Brain microvascular endothelial cell (primary cell): ENCODE results near the gene CYP4A11.
"Not testable (repeated sequence)": the region's sequence is repeated elsewhere in the genome, so short reads cannot be mapped to it uniquely, and the experiment has no call there.

Experiments used
- DNase-seq: peaks from one replicate; pipeline ENCODE4 v3.0.0-alpha.2; 2020
- H3K27ac ChIP-seq: fragments of 250-450 bp; sonication (Bioruptor Pico); 2 replicates; pipeline ENCODE4 v1.5.1; 2020; ENCODE audit warnings: mild to moderate bottlenecking, moderate library complexity
- H3K27me3 ChIP-seq: fragments of 250-450 bp; sonication (Bioruptor Pico); replicated peaks from 2 replicates; pipeline ENCODE4 v1.5.1; 2020; ENCODE audit warnings: mild to moderate bottlenecking
- H3K36me3 ChIP-seq: fragments of 250-450 bp; sonication (Bioruptor Pico); replicated peaks from 2 replicates; pipeline ENCODE4 v1.5.1; 2020; ENCODE audit warnings: mild to moderate bottlenecking
- H3K4me3 ChIP-seq: 2 replicates; pipeline ENCODE4 v1.5.1; 2011; ENCODE audit warnings: low read depth, mild to moderate bottlenecking, control low read depth, low read length, moderate library complexity
- CTCF ChIP-seq: IDR thresholded peaks from 2 replicates; pipeline ENCODE4 v1.5.1; 2011; ENCODE audit warnings: low read depth, mild to moderate bottlenecking, moderate library complexity, low read length, control low read depth, inconsistent platforms; ENCODE audit errors: missing control alignments
- in situ Hi-C: cut with HindIII; loops from 2 replicates; pipeline ENCODE4 v1.10.0; 2017; ENCODE audit warnings: low sequenced_read_pairs, low pct_ligation_motif_present

Gene CYP4A11

DNA sequence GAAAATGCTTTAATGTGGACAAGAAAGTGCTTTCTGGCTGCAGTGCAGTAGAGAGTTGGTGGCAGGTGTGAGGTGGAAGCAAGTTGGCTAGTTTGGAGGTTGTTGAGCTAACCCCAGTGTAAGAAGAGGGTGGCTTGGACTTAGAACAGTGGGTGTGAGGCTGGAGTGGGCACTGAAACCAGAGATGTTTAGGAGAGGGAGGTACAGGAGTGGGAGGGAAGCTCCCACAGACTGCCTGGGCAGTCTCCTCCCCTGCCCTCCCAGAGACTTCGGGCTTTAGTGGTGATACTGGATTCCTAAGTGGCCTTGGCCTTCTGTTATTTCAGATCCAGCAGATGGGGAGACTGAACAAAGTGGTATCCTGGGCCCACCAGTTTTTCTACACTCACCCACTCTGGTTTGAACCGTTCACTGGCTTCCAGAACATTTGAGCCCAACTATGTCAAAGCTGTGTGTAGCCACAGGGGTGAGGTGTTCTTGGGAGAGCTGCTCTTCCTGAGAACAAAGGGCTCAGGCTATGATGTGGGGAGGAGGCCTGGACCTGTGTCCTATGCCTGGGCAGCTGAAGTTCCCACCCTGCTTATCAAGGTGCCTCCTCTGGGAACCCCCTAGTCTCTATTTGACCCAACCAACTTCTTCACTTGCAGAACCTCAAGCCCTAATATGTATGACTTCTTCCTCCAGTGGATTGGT lies 19.9 kb upstream of the CYP4A11 start:
- Histone ChIP-seq H3K36me3 (no peaks in the 10 kb centered on the region), H3K4me3 (no peak overlapping the region), H3K27ac (no peak overlapping the region), H3K27me3 (no peaks in the 10 kb centered on the region)
- no peak for TF ChIP-seq CTCF
- no peak for DNase-seq
- in situ Hi-C loops = no loop called here

DNA sequence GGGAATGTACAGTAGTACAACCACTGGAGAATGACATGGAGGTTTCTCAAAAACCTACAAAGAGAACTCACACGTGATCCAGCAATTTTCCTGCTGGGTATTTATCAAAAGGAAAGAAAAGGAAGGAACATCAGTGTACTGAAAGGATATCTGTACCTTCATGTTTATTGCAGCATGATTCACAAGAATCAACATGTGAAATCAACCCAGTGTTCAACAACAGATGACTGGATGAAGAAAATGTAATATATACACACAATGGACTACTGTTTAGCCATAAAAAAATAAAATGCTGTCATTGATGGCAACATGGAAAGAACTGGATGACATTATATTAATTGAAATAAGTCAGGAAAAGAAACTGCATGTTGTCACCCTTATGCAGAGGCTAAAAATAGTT lies 19.0 kb upstream of the CYP4A11 start:
- Histone ChIP-seq H3K4me3 (no peak overlapping the region), H3K27ac (no peak overlapping the region), H3K36me3 (no peaks in the 10 kb centered on the region), H3K27me3 (no peaks in the 10 kb centered on the region)
- in situ Hi-C loops = no loop called here
- DNase-seq = no peak
- no peak for TF ChIP-seq CTCF

DNA sequence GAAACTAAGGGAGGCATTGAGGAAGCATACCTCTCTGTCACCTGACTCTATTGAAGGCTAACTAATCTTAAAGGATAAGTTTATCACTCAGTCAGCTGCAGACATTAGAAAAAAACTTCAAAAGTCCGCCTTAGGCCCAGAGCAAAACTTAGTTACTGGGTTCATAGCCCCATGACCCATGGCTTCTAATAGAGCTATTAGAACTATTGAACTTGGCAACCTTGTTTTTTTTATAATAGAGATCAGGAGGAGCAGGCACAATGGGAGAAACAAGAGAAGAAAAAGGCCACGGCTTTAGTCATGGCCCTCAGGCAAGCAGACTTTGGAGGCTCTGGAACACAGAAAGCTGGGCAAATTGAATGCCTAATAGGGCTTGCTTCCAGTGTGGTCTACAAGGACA lies 13.8 kb upstream of the CYP4A11 start:
- in situ Hi-C loops, H3K27me3 ChIP-seq, H3K27ac ChIP-seq, H3K36me3 ChIP-seq, DNase-seq, H3K4me3 ChIP-seq: not testable (repeated sequence)

GRCh38 chr1:46953847-46954246 lies 12.6 kb upstream of the CYP4A11 start:
- H3K27me3 ChIP-seq, H3K27ac ChIP-seq, H3K36me3 ChIP-seq, in situ Hi-C loops, H3K4me3 ChIP-seq, DNase-seq: not testable (repeated sequence)

DNA sequence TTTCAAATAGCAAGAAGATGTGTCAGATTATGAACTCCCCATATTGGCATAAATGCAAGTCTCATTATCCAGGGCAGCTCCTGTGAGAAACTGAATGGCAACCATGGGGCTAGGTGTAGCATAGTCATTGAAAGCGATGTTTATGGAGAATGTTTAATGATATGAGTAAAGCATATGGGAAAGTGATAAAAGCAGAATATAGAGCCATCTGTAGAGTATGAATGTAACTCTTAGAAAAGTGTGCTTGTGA lies 8.1 kb upstream of the CYP4A11 start:
- in situ Hi-C loops, H3K4me3 ChIP-seq, H3K36me3 ChIP-seq, H3K27ac ChIP-seq, DNase-seq, H3K27me3 ChIP-seq: not testable (repeated sequence)

GRCh38 chr1:46948629-46949416 lies 7.5 kb upstream of the CYP4A11 start:
- no peak for TF ChIP-seq CTCF
- H3K27me3 ChIP-seq = no peaks in the 10 kb centered on the region
- no peaks in the 10 kb centered on the region for H3K36me3 ChIP-seq
- DNase-seq = no peak
- no peak overlapping the region for H3K27ac ChIP-seq
- in situ Hi-C loops = no loop called here
- no peak overlapping the region for H3K4me3 ChIP-seq

GRCh38 chr1:46947706-46948105 lies 6.4 kb upstream of the CYP4A11 start:
- in situ Hi-C loops, H3K27me3 ChIP-seq: not testable (repeated sequence)

DNA sequence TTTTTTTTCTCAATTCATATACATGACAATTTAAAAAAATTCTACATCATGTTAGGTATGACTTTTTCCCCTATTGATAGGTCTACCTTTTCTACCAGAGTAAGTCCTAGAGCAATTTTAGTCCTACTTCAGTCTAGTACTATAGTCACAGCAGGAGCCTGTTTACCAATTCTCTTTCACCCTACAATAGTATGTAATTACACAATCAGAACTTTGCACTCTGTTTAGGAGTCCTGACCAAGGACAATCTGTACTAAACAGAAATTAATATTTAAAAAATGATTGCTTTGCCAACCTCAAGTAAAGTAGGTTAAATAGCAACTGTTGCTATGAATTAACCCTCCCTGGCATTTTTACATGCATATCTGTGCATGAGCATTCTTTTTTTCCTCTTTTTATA lies 810 bp upstream of the CYP4A11 start:
- no peak for DNase-seq
- in situ Hi-C loops = no loop called here
- no peak for TF ChIP-seq CTCF

More at GRCh38 chr1:46947706-46948105, 6.4 kb upstream of the CYP4A11 start:
- DNase-seq, H3K27ac ChIP-seq, H3K4me3 ChIP-seq, H3K36me3 ChIP-seq: not testable (repeated sequence)

More for the DNA sequence above, 810 bp upstream of the CYP4A11 start:
- Histone ChIP-seq H3K36me3 (no peaks in the 10 kb centered on the region), H3K27ac (no peak overlapping the region), H3K4me3 (no peak overlapping the region), H3K27me3 (no peaks in the 10 kb centered on the region)
